Measurements from ENCODE around the gene WDR87.

DNA sequence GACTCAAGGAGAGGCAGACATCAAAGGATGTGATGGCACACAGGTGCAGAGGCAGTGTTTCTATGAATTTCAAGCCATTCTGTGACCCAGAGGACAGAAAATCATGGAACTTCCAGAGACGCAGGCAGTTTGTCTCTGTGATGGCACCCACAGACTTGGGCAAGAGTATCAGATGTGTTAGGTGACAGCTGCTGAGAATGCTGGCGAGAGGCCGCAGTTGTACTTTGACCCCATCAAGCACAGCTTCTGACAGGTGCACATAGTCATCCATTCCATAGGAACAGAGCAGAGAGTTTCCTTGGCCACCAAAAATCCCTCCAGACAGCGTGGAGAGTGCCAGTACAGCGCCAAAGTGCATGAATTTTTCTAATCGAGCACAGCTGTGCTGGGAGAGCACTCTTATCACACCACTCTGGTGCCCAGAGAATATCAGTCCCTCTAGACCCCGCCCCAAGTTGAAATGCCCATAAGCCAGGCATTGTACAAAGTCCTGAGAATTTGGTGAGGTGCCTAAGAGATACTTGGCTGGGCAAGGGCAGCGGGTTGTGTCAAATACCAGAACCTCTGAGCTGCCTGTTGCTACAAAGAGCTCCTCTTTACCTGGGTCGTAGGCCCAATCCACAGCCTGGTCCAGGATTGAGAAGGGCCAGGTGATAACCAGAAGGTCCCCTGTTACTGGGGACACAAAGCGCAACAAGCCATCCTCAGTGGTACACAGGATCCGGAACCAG lies 12.4 kb downstream of the WDR87 start:
- no peak for TF ChIP-seq ZNF660 (tag by site-specific recombination; IDR thresholded peaks at IDR 0.05)
- TF ChIP-seq, protein P1, sequence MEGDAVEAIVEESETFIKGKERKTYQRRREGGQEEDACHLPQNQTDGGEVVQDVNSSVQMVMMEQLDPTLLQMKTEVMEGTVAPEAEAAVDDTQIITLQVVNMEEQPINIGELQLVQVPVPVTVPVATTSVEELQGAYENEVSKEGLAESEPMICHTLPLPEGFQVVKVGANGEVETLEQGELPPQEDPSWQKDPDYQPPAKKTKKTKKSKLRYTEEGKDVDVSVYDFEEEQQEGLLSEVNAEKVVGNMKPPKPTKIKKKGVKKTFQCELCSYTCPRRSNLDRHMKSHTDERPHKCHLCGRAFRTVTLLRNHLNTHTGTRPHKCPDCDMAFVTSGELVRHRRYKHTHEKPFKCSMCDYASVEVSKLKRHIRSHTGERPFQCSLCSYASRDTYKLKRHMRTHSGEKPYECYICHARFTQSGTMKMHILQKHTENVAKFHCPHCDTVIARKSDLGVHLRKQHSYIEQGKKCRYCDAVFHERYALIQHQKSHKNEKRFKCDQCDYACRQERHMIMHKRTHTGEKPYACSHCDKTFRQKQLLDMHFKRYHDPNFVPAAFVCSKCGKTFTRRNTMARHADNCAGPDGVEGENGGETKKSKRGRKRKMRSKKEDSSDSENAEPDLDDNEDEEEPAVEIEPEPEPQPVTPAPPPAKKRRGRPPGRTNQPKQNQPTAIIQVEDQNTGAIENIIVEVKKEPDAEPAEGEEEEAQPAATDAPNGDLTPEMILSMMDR (tag by site-specific recombination; IDR thresholded peaks at IDR 0.05) = no peak
- TF ChIP-seq ZNF549 (tag by site-specific recombination; IDR thresholded peaks at IDR 0.05) = no peak
- no peak for TF ChIP-seq ZNF292 (tag by site-specific recombination; IDR thresholded peaks at IDR 0.05; ENCODE audit: borderline replicate concordance, low read depth)
- TF ChIP-seq, protein P2, sequence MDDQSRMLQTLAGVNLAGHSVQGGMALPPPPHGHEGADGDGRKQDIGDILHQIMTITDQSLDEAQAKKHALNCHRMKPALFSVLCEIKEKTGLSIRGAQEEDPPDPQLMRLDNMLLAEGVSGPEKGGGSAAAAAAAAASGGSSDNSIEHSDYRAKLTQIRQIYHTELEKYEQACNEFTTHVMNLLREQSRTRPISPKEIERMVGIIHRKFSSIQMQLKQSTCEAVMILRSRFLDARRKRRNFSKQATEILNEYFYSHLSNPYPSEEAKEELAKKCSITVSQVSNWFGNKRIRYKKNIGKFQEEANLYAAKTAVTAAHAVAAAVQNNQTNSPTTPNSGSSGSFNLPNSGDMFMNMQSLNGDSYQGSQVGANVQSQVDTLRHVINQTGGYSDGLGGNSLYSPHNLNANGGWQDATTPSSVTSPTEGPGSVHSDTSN (CRISPR knock-in tag; IDR thresholded peaks at IDR 0.05) = no peak
- TF ChIP-seq, protein P3, sequence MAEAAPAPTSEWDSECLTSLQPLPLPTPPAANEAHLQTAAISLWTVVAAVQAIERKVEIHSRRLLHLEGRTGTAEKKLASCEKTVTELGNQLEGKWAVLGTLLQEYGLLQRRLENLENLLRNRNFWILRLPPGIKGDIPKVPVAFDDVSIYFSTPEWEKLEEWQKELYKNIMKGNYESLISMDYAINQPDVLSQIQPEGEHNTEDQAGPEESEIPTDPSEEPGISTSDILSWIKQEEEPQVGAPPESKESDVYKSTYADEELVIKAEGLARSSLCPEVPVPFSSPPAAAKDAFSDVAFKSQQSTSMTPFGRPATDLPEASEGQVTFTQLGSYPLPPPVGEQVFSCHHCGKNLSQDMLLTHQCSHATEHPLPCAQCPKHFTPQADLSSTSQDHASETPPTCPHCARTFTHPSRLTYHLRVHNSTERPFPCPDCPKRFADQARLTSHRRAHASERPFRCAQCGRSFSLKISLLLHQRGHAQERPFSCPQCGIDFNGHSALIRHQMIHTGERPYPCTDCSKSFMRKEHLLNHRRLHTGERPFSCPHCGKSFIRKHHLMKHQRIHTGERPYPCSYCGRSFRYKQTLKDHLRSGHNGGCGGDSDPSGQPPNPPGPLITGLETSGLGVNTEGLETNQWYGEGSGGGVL (tag by site-specific recombination; IDR thresholded peaks at IDR 0.05) = no peak
- TF ChIP-seq REST (tag by site-specific recombination; IDR thresholded peaks at IDR 0.05) = no peak
- TF ChIP-seq TCF7L2 (IDR thresholded peaks at IDR 0.05; ENCODE audit: borderline replicate concordance, low read depth, low read length) = no peak
- TF ChIP-seq ZNF350 (tag by site-specific recombination; IDR thresholded peaks at IDR 0.05) = no peak
- no peak for TF ChIP-seq ZNF596 (tag by site-specific recombination; IDR thresholded peaks at IDR 0.05)
